ENCODE data around the gene CADPS.

CADPS gene

GRCh38 chr3:62815981-62816380, 59.2 kb downstream of the CADPS start:
- peaks cover 24% of the 10 kb centered on the region for H3K27me3 ChIP-seq (ENCODE audit: low read depth)
- no peaks in the 10 kb centered on the region for H3K36me3 ChIP-seq (replicated peaks)
- H3K4me1 ChIP-seq = no peaks in the 10 kb centered on the region
- in situ Hi-C loops (cut with MboI; ENCODE audit: low sequenced_read_pairs) = no loop called here
- no peak overlapping the region for H3K4me3 ChIP-seq
- no peak for DNase-seq (ENCODE audit: low spot score in 2 of 2)
- no peaks in the 10 kb centered on the region for H3K9me3 ChIP-seq

- Histone ChIP-seq H3K4me3 (no peak overlapping the region), H3K9me3 (no peaks in the 10 kb centered on the region), H3K27me3 (ENCODE audit: low read depth) (peaks cover 18% of the 10 kb centered on the region), H3K36me3 (replicated peaks) (no peaks in the 10 kb centered on the region), H3K4me1 (no peaks in the 10 kb centered on the region)
- no peak for DNase-seq (ENCODE audit: low spot score in 2 of 2)
- in situ Hi-C loops (cut with MboI; ENCODE audit: low sequenced_read_pairs) = no loop called here
These were observed 62.6 kb downstream of the CADPS start for GRCh38 chr3:62812631-62813030.

- DNase-seq (ENCODE audit: low spot score in 2 of 2) = no peak
- H3K4me1 ChIP-seq = no peaks in the 10 kb centered on the region
- peaks cover 13% of the 10 kb centered on the region for H3K27me3 ChIP-seq (ENCODE audit: low read depth)
- H3K4me3 ChIP-seq = no peak overlapping the region
- in situ Hi-C loops (cut with MboI; ENCODE audit: low sequenced_read_pairs) = no loop called here
- H3K9me3 ChIP-seq = no peaks in the 10 kb centered on the region
- H3K36me3 ChIP-seq (replicated peaks) = no peaks in the 10 kb centered on the region
These were observed 64.1 kb downstream of the CADPS start for GRCh38 chr3:62811119-62811518.

GRCh38 chr3:62809369-62809768, 65.8 kb downstream of the CADPS start:
- in situ Hi-C loops (cut with MboI; ENCODE audit: low sequenced_read_pairs) = no loop called here
- Histone ChIP-seq H3K4me1 (no peaks in the 10 kb centered on the region), H3K4me3 (no peak overlapping the region), H3K27me3 (ENCODE audit: low read depth) (peaks cover 11% of the 10 kb centered on the region), H3K36me3 (replicated peaks) (no peaks in the 10 kb centered on the region), H3K9me3 (no peaks in the 10 kb centered on the region)
- no peak for DNase-seq (ENCODE audit: low spot score in 2 of 2)

- H3K27me3 ChIP-seq (ENCODE audit: low read depth) = no peaks in the 10 kb centered on the region
- H3K4me3 ChIP-seq = no peak overlapping the region
- no peaks in the 10 kb centered on the region for H3K4me1 ChIP-seq
- no peak for DNase-seq (ENCODE audit: low spot score in 2 of 2)
- no peaks in the 10 kb centered on the region for H3K9me3 ChIP-seq
- in situ Hi-C loops (cut with MboI; ENCODE audit: low sequenced_read_pairs) = no loop called here
- H3K36me3 ChIP-seq (replicated peaks) = no peaks in the 10 kb centered on the region
These were observed 69.5 kb downstream of the CADPS start for GRCh38 chr3:62805580-62806277.

GRCh38 chr3:62805106-62805505, 70.1 kb downstream of the CADPS start:
- in situ Hi-C loops (cut with MboI; ENCODE audit: low sequenced_read_pairs) = no loop called here
- no peaks in the 10 kb centered on the region for H3K4me1 ChIP-seq
- H3K27me3 ChIP-seq (ENCODE audit: low read depth) = no peaks in the 10 kb centered on the region
- H3K9me3 ChIP-seq = no peaks in the 10 kb centered on the region
- H3K36me3 ChIP-seq (replicated peaks) = no peaks in the 10 kb centered on the region
- no peak for DNase-seq (ENCODE audit: low spot score in 2 of 2)
- H3K4me3 ChIP-seq = no peak overlapping the region

GRCh38 chr3:62803276-62803675, 71.9 kb downstream of the CADPS start:
- DNase-seq (ENCODE audit: low spot score in 2 of 2) = no peak
- Histone ChIP-seq H3K4me3 (no peak overlapping the region), H3K27me3 (ENCODE audit: low read depth) (no peaks in the 10 kb centered on the region), H3K9me3 (no peaks in the 10 kb centered on the region), H3K4me1 (no peaks in the 10 kb centered on the region), H3K36me3 (replicated peaks) (no peaks in the 10 kb centered on the region)
- in situ Hi-C loops (cut with MboI; ENCODE audit: low sequenced_read_pairs) = no loop called here

GRCh38 chr3:62798000-62798399, 77.2 kb downstream of the CADPS start:
- DNase-seq (ENCODE audit: low spot score in 2 of 2) = no peak

GRCh38 chr3:62797132-62797531, 78.1 kb downstream of the CADPS start:
- in situ Hi-C loops (cut with MboI; ENCODE audit: low sequenced_read_pairs) = no loop called here

More at GRCh38 chr3:62798000-62798399, 77.2 kb downstream of the CADPS start:
- Histone ChIP-seq H3K9me3 (no peaks in the 10 kb centered on the region), H3K27me3 (ENCODE audit: low read depth) (no peaks in the 10 kb centered on the region), H3K4me1 (no peaks in the 10 kb centered on the region), H3K4me3 (no peak overlapping the region), H3K36me3 (replicated peaks) (no peaks in the 10 kb centered on the region)
- in situ Hi-C loops (cut with MboI; ENCODE audit: low sequenced_read_pairs) = no loop called here

GRCh38 chr3:62795978-62796657, 79.1 kb downstream of the CADPS start:
- Histone ChIP-seq H3K9me3 (no peaks in the 10 kb centered on the region), H3K4me1 (no peaks in the 10 kb centered on the region), H3K4me3 (no peak overlapping the region), H3K36me3 (replicated peaks) (no peaks in the 10 kb centered on the region), H3K27me3 (ENCODE audit: low read depth) (no peaks in the 10 kb centered on the region)
- no peak for DNase-seq (ENCODE audit: low spot score in 2 of 2)
- in situ Hi-C loops (cut with MboI; ENCODE audit: low sequenced_read_pairs) = no loop called here

More at GRCh38 chr3:62797132-62797531, 78.1 kb downstream of the CADPS start:
- H3K27me3 ChIP-seq (ENCODE audit: low read depth) = no peaks in the 10 kb centered on the region
- no peak for DNase-seq (ENCODE audit: low spot score in 2 of 2)
- H3K36me3 ChIP-seq (replicated peaks) = no peaks in the 10 kb centered on the region
- no peaks in the 10 kb centered on the region for H3K4me1 ChIP-seq
- no peaks in the 10 kb centered on the region for H3K9me3 ChIP-seq
- H3K4me3 ChIP-seq = no peak overlapping the region

- Histone ChIP-seq H3K27me3 (ENCODE audit: low read depth) (0 out of 2 replicates have a peak, but pooled peaks cover 2% of the 10 kb centered on the region), H3K4me1 (no peaks in the 10 kb centered on the region), H3K36me3 (replicated peaks) (no peaks in the 10 kb centered on the region), H3K9me3 (no peaks in the 10 kb centered on the region), H3K4me3 (no peak overlapping the region)
- in situ Hi-C loops (cut with MboI; ENCODE audit: low sequenced_read_pairs) = no loop called here
- no peak for DNase-seq (ENCODE audit: low spot score in 2 of 2)
These were observed 81.3 kb downstream of the CADPS start for GRCh38 chr3:62793946-62794345.

- in situ Hi-C loops (cut with MboI; ENCODE audit: low sequenced_read_pairs) = no loop called here
- Histone ChIP-seq H3K4me1 (no peaks in the 10 kb centered on the region), H3K27me3 (ENCODE audit: low read depth) (peaks cover 3% of the 10 kb centered on the region; the same call in 1 of the 2 replicates), H3K9me3 (no peaks in the 10 kb centered on the region), H3K36me3 (replicated peaks) (no peaks in the 10 kb centered on the region), H3K4me3 (no peak overlapping the region)
- no peak for DNase-seq (ENCODE audit: low spot score in 2 of 2)
These were observed 89.8 kb downstream of the CADPS start for GRCh38 chr3:62785384-62785783.

GRCh38 chr3:62781121-62781520, 94.1 kb downstream of the CADPS start:
- Histone ChIP-seq H3K4me1 (no peaks in the 10 kb centered on the region), H3K36me3 (replicated peaks) (no peaks in the 10 kb centered on the region), H3K9me3 (no peaks in the 10 kb centered on the region), H3K4me3 (no peak overlapping the region), H3K27me3 (ENCODE audit: low read depth) (peaks cover 3% of the 10 kb centered on the region; the same call in 1 of the 2 replicates)
- in situ Hi-C loops (cut with MboI; ENCODE audit: low sequenced_read_pairs) = no loop called here
- no peak for DNase-seq (ENCODE audit: low spot score in 2 of 2)

GRCh38 chr3:62777674-62778073, 97.5 kb downstream of the CADPS start:
- Histone ChIP-seq H3K4me3 (no peak overlapping the region), H3K36me3 (replicated peaks) (no peaks in the 10 kb centered on the region), H3K27me3 (ENCODE audit: low read depth) (no peaks in the 10 kb centered on the region; the same call in none of the 2 replicates), H3K9me3 (no peaks in the 10 kb centered on the region), H3K4me1 (no peaks in the 10 kb centered on the region)
- no peak for DNase-seq (ENCODE audit: low spot score in 2 of 2)
- in situ Hi-C loops (cut with MboI; ENCODE audit: low sequenced_read_pairs) = no loop called here
